CD1c-positive myeloid dendritic cell (primary cell): ENCODE measurements around the gene ATF1.
A peak's percentile ranks its signal among the peaks of the same experiment; 100 is the strongest.
"Not testable (repeated sequence)": the region's sequence is repeated elsewhere in the genome, so short reads cannot be mapped to it uniquely, and the experiment has no call there.

Experiments
- DNase-seq: peaks from one replicate; pipeline ENCODE4 v3.0.0-alpha.2; 2016; ENCODE audit errors: extremely low spot score

ATF1 gene

DNA sequence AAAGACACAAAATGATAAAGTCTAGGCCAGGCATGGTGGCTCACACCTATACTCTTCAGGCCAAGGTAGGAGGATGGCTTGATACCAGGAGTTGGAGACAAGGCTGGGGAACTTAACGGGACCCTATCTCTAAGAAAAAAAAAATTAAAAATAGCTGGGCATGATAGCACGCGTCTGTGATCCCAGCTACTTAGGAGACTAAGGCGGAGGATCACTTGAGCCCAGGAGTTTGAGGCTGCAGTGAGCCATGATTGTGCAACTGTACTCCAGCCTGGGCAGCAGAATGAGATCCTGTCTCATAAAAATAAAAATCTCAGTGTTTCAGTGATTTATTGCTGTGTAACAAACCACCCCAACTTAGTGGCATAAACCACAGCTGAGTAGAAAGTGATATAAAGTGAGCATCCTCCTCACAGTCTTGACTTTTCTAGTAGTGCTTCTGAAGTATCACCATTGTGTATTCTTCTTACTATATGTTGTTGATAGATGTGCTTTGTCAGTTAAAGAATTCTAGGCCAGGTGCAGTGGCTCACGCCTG is 10.6 kb upstream of the ATF1 start:
- no peak for DNase-seq

GRCh38 chr12:50764286-50765094 is 589 bp downstream of the ATF1 start:
- DNase-seq: peak; percentile 72

DNA sequence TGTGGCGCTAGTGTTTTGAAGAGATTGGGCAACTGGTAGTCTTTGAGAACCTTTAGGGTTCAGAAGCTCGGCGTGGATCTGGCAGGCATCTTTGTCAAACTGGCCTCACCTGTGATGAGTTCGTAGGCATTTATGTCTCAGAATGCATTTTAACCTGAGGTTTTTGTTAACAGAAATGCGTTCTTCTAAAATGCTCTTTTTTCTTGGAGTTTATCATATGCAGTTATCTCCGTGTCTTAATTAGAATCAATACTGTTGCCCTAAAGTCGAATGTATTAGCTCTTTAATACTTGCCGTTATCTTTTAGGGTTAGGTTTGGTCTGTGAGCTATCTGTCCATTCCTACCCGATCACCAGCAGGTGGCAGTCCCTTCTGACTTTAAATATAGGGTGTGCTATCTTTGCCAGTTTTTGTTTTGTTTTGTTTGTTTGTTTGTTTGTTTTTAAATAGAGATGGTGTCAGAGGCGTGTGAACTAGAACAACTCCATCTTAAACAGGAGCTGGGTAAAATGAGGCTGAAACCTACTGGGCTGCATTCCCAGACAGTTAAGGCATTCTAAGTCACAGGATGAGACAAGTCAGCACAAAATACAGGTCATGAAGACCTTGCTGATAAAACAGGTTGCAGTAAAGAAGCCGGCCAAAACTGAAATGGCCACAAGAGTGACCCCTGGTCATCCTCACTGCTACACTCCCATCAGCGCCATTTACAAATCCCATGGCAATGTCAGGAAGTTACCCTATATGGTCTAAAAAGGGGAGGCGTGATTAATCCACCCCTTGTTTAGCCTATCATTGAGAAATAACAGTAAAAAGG is 1.4 kb downstream of the ATF1 start:
- DNase-seq: peak; percentile 71

- DNase-seq: no peak
These were observed 4.5 kb downstream of the ATF1 start for GRCh38 chr12:50768391-50768790.

DNA sequence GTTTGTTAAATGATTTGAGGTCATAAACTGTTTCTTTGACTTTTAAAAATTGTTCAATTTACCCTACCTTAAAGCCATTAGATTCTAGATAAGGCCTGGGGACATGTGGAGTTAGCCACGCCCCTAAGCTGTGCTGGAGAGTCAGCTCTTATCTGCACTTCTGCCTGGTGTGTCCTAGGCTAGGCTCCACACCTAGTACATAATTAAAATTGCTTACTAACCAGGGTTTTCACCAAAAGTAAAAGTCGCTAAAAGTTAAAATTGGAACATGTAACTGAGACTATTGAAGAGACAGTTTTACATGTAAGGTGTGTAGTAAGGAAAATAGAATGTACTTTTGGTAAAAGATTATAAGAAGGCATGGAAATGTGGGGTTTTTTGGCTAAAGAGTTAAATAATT is 4.9 kb downstream of the ATF1 start:
- not testable (repeated sequence) for DNase-seq

DNA sequence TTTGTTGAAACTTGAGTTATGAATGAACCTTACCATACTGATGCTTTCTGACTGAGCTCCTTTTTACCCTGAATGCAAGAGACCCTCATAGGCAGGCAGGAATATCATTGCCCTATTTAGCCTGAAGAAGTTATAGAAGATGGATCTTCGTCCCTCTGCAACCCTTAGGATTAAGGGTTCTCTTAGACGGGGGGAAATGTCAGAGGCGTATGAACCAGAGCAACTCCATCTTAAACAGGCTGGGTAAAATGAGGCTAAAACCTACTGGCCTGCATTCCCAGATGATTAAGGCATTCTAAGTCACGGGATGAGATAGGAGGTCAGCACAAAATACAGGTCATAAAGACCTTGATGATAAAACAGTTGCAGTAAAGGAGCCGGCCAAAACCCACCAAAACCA is 7.5 kb downstream of the ATF1 start:
- no peak for DNase-seq

- DNase-seq: no peak
These were observed 8.6 kb downstream of the ATF1 start for GRCh38 chr12:50772470-50772869.

GRCh38 chr12:50772877-50773276 is 9.0 kb downstream of the ATF1 start:
- DNase-seq: no peak

GRCh38 chr12:50775251-50775650 is 11.3 kb downstream of the ATF1 start:
- DNase-seq: no peak

DNA sequence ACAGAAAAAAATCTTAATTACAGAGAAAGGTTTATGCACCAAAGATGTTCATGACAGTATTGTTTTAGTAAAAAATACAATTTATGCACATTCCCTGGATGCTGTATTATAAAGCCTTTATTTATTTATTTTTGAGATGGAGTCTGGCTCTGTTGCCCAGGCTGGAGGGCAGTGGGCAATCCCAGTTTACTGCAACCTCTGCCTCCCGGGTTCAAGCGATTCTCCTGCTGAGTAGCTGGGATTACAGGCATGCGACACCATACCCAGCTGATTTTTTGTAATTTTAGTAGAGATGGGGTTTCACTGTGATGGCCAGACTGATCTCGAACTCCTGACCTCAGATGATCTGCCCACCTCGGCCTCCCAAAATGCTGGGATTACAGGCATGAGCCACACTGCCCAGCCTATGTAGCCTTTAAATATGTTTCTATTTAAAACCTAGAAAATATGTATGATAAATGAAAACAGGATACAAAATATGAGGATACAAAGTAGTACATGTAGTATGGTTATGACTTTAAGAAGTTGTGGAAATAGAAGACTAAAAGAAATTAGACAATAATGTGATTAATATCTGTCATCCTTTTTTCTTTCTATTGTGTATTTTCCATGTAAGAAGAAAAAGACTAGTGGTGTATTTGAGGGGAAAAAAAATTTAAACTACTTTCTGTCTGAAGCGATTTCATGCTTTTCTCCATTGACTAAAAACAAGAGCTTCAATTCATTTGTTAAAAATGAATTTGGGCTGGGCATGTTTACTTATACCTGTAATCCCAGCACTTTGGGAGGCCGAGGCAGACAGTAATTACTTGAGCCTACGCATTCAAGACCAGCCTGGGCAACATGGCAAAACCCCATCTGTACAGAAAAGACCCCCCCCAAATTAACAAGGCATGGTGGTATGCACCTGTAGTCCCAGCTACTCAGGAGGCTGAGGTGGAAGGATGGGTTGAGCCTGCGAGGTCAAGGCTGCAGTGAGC is 13.1 kb downstream of the ATF1 start:
- DNase-seq: no peak

- no peak for DNase-seq
These were observed 15.0 kb downstream of the ATF1 start for GRCh38 chr12:50778663-50779590.

DNA sequence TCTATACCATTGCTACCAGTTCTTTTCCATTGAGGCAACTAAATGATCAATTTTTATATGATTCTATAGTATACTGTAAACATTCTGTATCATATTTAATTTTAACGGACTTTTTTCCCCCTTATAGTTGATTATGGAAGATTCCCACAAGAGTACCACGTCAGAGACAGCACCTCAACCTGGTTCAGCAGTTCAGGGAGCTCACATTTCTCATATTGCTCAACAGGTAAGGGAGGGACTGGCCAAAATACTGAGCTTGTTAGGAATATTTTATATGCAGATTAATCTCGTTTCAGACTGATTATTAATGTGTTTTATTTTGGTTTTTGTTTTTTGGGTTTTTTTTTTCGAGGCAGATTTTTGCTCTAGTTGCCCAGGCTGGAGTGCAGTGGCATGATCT is 16.1 kb downstream of the ATF1 start:
- no peak for DNase-seq

- DNase-seq: no peak
These were observed 20.6 kb downstream of the ATF1 start for GRCh38 chr12:50784501-50784900.

GRCh38 chr12:50785406-50786001 is 21.6 kb downstream of the ATF1 start:
- DNase-seq: no peak

- no peak for DNase-seq
These were observed 22.8 kb downstream of the ATF1 start for GRCh38 chr12:50786498-50787231.

- DNase-seq: no peak
These were observed 23.7 kb downstream of the ATF1 start for GRCh38 chr12:50787618-50788017.

- DNase-seq: no peak
These were observed 24.7 kb downstream of the ATF1 start for GRCh38 chr12:50788561-50788960.

GRCh38 chr12:50790081-50790480 is 26.2 kb downstream of the ATF1 start:
- DNase-seq: no peak

DNA sequence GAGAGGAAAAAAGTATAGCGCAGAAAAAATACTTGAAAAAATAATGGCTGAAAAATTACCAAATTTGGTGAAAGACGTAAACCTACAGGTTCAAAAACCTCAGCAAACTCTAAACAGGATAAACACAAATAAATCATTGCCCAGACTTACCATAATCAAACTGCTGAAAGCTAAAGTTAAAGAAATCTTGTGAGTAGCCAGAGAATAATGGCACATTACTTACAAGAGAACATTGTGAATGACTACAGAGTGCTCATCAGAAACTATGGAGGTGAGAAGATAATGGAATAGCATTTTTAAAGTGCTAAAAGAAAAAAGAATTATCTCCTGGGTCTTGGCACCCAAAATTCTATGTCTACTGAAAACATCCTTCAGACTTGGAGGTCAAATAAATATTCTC is 36.0 kb downstream of the ATF1 start:
- no peak for DNase-seq
